NB4 (cell line): Measurements from ENCODE around the gene ANKRD28.

Experiments used
- MAX ChIP-seq: IDR thresholded peaks from 2 replicates; pipeline ENCODE4 v1.6.1; 2011; ENCODE audit warnings: low read depth, low read length
- POLR2A ChIP-seq: IDR thresholded peaks from 2 replicates; pipeline ENCODE4 v1.6.1; 2011; ENCODE audit warnings: mild to moderate bottlenecking; ENCODE audit not compliant: insufficient read length; ENCODE audit errors: extremely low read depth

GRCh38 chr3:15630646-15631350, 167.0 kb downstream of the ANKRD28 start:
- TF ChIP-seq POLR2A (no peak), MAX (no peak)
